GM12891 (cell line): Measurements from ENCODE around the gene ANKFN1.

ENCODE experiments used
- POLR2A ChIP-seq: IDR thresholded peaks from 2 replicates; pipeline ENCODE4 v1.6.1; 2011; ENCODE audit warnings: low read depth, low read length, control low read depth
- TAF1 ChIP-seq: IDR thresholded peaks from 2 replicates; pipeline ENCODE4 v1.6.1; 2011; ENCODE audit warnings: low read depth, low read length, control low read depth

- no peak for TF ChIP-seq TAF1
- no peak for TF ChIP-seq POLR2A
Observed at GRCh38 chr17:56244268-56244890, 91.1 kb downstream of the ANKFN1 start.
